Measurements from ENCODE around the gene MMP23B.

MMP23B gene

DNA sequence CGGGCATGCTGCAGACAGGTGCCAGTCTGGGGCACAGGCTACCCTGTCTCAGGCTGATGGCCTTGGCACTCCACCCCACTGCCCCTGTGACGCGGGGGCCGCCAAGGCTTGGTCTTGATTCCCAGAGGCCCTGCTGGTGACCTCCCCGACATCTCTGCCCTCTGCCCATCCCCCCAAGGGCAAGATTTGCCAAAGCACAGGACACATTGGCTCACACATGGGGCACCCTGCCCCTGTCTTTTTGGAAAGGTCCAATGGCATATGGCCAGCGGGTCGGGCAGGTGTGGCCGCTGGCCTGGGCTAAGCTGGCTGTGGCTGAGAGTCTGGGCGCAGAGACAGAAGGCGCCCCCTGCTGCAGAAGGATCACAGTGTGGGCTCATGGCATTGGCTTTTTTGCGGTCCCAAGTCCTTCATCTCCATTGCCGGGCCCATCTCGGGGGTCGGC, 12.0 kb upstream of the MMP23B start:
- POLR2A ChIA-PET, result no interaction called here
- TF ChIP-seq, protein P1, sequence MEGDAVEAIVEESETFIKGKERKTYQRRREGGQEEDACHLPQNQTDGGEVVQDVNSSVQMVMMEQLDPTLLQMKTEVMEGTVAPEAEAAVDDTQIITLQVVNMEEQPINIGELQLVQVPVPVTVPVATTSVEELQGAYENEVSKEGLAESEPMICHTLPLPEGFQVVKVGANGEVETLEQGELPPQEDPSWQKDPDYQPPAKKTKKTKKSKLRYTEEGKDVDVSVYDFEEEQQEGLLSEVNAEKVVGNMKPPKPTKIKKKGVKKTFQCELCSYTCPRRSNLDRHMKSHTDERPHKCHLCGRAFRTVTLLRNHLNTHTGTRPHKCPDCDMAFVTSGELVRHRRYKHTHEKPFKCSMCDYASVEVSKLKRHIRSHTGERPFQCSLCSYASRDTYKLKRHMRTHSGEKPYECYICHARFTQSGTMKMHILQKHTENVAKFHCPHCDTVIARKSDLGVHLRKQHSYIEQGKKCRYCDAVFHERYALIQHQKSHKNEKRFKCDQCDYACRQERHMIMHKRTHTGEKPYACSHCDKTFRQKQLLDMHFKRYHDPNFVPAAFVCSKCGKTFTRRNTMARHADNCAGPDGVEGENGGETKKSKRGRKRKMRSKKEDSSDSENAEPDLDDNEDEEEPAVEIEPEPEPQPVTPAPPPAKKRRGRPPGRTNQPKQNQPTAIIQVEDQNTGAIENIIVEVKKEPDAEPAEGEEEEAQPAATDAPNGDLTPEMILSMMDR (IDR thresholded peaks at IDR 0.05; ENCODE audit: control extremely low read depth, extremely low read depth, low read depth, missing control alignments), result peak; percentile 25
- no peak for DNase-seq (ENCODE audit: extremely low spot score)
- CTCF ChIA-PET, result interaction anchor here (0.9 to 1.4 kb wide), 2 partner anchors 9 to 59 kb away, joined by 3 to 4 read pairs; no protein-coding TSS in a partner anchor

DNA sequence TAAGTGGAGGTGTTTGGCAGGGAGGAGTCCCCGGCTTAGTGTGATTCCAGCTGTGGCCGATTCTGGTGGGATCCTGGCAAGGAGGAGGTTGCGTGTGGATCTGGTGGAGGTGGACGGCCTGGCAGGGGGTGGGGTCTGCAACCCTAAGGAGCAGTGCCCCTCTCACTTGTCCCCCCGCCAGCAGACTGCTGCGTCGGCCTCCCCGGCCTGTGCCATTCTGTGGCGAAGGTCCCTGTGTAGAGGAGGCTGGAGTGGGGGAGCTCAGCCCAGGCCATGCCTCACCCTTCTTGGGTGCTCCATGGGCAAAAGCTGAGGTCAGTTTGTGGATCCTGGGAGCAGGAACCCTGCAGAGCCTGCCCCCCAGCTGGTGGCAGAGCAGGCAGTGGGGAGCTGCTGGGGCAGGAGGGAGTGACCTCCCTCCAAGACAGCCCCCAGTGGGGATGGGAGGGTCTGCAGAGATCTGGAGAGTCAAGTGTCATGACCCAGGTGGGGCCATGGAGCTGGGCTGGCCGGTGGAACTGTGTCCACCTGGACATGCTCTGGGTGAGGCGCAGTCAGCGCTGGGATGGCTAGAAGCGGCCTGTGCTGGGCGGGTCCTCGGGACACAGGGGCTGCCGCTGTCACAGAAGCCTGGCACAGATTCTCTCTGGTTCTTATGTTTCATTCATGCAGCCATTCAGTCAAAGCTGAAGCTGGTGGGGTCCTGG, 11.4 kb upstream of the MMP23B start:
- DNase-seq (ENCODE audit: extremely low spot score), result no peak
- ChIA-PET POLR2A (no interaction called here), CTCF (interaction anchor here (1.4 kb wide), 1 partner anchor 9 kb away, joined by 4 read pairs; no protein-coding TSS in a partner anchor)
- TF ChIP-seq, protein P1 (IDR thresholded peaks at IDR 0.05; ENCODE audit: control extremely low read depth, extremely low read depth, low read depth, missing control alignments), result no peak

DNA sequence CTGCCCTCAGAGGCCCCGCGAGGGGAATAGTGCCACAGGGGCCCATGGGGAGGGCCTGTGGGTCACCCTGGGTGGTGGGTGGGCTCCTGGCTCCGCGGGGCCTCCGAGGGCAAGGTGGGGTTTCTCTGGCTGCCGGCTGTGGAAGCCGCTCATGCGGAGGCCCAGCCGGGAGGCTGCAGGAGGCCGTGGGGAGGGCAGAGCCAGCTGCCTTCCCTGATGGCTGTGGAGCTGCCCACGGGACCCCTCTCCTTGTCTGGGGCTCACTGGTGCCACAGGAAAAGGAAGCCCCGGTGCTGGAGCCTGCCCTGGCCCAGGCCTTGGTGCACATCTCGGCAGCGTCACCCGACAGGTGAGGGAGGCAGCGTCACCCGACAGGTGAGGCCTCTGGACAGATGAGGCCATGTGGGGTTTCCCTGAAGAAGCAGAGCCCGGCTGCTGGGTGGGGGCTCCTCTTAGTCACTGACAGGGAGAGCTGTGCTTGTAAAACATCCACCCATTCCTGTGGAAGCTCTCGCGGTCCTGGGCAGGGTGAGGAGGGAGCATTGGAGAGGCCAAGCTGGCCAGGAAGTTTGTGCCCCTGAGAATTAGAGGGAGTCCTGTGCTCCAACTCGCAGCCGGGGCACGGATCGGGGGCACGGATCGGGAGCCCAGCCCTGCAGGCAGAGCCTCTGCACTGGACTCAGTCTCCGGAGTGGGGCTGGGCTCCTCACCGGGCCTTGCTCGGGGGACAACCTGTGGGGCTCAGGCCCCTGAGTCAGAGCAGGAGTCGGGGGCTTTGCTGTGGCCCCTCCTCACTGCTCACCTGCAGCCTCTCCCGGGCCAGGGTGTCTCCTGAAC, 10.6 kb upstream of the MMP23B start:
- DNase-seq (ENCODE audit: extremely low spot score), result no peak
- TF ChIP-seq, protein P1 (IDR thresholded peaks at IDR 0.05; ENCODE audit: control extremely low read depth, extremely low read depth, low read depth, missing control alignments), result no peak
- ChIA-PET POLR2A (no interaction called here), CTCF (interaction anchor here (1.4 kb wide), 1 partner anchor 8 kb away, joined by 4 read pairs; no protein-coding TSS in a partner anchor)

DNA sequence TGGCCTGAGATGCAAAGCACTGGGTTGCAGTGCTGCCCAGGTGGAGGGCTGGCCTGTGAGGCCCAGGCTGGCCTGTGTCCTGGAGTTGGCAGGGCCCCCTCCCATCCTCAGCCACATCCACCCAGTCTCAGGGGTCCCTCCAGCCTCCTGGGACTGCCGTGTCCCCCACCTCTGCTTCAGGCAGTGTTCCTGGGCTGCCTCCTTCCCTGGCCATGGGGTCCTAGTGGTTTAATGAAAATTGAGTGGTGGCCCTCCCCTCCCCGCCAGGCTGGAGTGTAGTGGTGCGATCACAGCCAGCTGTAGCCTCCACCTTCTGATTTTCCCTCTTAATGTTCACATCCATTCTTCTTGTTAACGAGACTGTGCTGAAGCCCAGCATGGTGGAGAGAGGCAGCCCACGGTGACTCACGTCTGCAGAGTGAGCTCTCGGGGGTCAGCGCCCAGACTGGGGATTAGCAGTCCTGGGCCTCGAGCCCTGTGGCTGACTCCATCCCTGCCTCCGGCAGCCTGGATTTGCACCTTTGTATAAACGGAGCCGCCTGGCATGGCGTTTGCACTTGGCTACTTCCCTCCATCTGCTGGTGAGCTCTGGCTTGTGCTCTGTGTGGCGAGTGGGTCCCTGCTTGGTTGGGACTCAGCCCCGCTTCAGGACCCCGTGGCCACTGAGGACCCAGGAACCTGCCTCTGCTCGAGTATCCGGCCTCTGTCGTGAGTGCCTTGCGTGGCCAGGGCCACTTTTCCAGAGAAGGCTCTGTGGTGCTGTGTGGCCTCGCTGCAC, 9.8 kb upstream of the MMP23B start:
- DNase-seq (ENCODE audit: extremely low spot score), result no peak
- TF ChIP-seq, protein P1 (IDR thresholded peaks at IDR 0.05; ENCODE audit: control extremely low read depth, extremely low read depth, low read depth, missing control alignments), result no peak
- POLR2A ChIA-PET, result no interaction called here
- CTCF ChIA-PET, result interaction anchor here (1.1 kb wide), 1 partner anchor 8 kb away, joined by 3 read pairs; no protein-coding TSS in a partner anchor

DNA sequence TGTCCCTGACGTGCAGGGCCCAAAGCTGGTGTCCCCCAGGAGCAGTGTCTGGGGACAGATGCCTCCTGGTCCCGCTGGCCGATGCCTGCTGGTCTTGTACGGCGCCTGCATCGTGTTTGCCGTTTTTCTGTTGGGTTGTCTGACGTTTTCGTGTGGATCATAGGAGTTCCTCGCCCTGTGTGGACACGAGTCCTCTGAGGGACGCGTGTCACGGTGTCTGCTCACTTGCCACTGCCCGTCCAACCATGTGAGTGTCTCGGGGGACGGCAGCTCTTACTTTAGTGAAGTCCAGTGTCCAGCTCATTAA, 9.2 kb upstream of the MMP23B start:
- DNase-seq (ENCODE audit: extremely low spot score), result no peak
- ChIA-PET CTCF (interaction anchor here (1.1 kb wide), 1 partner anchor 9 kb away, joined by 3 read pairs; no protein-coding TSS in a partner anchor), POLR2A (no interaction called here)
- TF ChIP-seq, protein P1 (IDR thresholded peaks at IDR 0.05; ENCODE audit: control extremely low read depth, extremely low read depth, low read depth, missing control alignments), result no peak

DNA sequence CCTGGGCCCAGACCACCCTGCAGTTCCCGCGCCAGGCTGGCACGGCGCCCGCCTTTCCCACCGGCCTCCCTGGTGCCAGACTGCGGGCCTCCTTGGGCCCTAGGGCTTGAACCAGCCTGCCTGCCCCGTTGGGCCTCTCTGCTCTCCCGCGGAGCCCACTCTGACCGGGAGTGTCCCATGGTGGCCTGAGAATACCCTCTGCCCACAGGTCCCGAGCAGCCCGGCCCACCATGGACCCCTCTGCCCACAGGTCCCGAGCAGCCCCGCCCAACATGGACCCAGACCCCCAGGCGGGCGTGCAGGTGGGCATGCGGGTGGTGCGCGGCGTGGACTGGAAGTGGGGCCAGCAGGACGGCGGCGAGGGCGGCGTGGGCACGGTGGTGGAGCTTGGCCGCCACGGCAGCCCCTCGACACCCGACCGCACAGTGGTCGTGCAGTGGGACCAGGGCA, 8.8 kb upstream of the MMP23B start:
- DNase-seq (ENCODE audit: extremely low spot score), result no peak
- ChIA-PET CTCF (interaction anchor here (1.1 kb wide), 1 partner anchor 9 kb away, joined by 3 read pairs; no protein-coding TSS in a partner anchor), POLR2A (no interaction called here)
- TF ChIP-seq, protein P1 (IDR thresholded peaks at IDR 0.05; ENCODE audit: control extremely low read depth, extremely low read depth, low read depth, missing control alignments), result no peak

Data from GM10248 (cell line).